ENCODE measurements around the gene CCDC7.

GRCh38 chr10:32923849-32924248, 477.9 kb downstream of the CCDC7 start:
- no peak for TF ChIP-seq CTCF (IDR thresholded peaks at IDR 0.05; ENCODE audit: low read length)
- TF ChIP-seq EZH2 (optimal IDR thresholded peaks at IDR 0.05; ENCODE audit: low read depth, low read length), result no peak

Data from MM.1S (cell line).